NB4 (cell line): ENCODE results near the gene AR.

Experiments
- TF ChIP-seq, protein P1 (sequence below): IDR thresholded peaks from one replicate; pipeline ENCODE4 v1.5.1; 2012; ENCODE audit warnings: low read depth, low read length
- TF ChIP-seq, protein P2 (sequence below): IDR thresholded peaks from 2 replicates; pipeline ENCODE4 v1.6.1; 2011; ENCODE audit warnings: low read depth, low read length

- TF ChIP-seq, protein P1, sequence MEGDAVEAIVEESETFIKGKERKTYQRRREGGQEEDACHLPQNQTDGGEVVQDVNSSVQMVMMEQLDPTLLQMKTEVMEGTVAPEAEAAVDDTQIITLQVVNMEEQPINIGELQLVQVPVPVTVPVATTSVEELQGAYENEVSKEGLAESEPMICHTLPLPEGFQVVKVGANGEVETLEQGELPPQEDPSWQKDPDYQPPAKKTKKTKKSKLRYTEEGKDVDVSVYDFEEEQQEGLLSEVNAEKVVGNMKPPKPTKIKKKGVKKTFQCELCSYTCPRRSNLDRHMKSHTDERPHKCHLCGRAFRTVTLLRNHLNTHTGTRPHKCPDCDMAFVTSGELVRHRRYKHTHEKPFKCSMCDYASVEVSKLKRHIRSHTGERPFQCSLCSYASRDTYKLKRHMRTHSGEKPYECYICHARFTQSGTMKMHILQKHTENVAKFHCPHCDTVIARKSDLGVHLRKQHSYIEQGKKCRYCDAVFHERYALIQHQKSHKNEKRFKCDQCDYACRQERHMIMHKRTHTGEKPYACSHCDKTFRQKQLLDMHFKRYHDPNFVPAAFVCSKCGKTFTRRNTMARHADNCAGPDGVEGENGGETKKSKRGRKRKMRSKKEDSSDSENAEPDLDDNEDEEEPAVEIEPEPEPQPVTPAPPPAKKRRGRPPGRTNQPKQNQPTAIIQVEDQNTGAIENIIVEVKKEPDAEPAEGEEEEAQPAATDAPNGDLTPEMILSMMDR = no peak
- TF ChIP-seq, protein P2, sequence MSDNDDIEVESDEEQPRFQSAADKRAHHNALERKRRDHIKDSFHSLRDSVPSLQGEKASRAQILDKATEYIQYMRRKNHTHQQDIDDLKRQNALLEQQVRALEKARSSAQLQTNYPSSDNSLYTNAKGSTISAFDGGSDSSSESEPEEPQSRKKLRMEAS = no peak
Observed at GRCh38 chrX:67568769-67569168, 24.9 kb downstream of the AR start.
